Stomach (tissue), 9 donors: ENCODE measurements around the gene LIMA1. TPM values are rescaled to one million over a fixed set of nuclear protein-coding genes. Genes with fewer than 3 reads are reported as not detected.

Source experiments
- DNase-seq, 2 donors: peaks; one replicate each; pipeline versions ENCODE4 v3.0.0 to v3.0.0-alpha.2; 2013 to 2019
- H3K27ac ChIP-seq, 5 donors: fragments of 200-600 bp in 4 of 5; sonication (generic) in 4 of 5; one replicate each; pipeline ENCODE4 v1.5.1; 2013 to 2019; ENCODE audit warnings: mild to moderate bottlenecking in 1 of 5, moderate library complexity in 1 of 5
- H3K27me3 ChIP-seq, 3 donors: fragments of 200-600 bp; sonication (generic); one replicate each; pipeline ENCODE4 v1.5.1; 2017 to 2019; ENCODE audit warnings: mixed run types in 1 of 3
- H3K36me3 ChIP-seq, 4 donors: fragments of 200-600 bp; sonication (generic); 1 replicate in 3 of 4; 2 replicates in 1 of 4; pipeline ENCODE4 v1.5.1; 2016 to 2019
- H3K4me1 ChIP-seq, 4 donors: fragments of 200-600 bp; sonication (generic); one replicate each; pipeline ENCODE4 v1.5.1; 2016 to 2019
- H3K4me3 ChIP-seq, 4 donors: fragments of 200-600 bp; sonication (generic) in 3 of 4; one replicate each; pipeline ENCODE4 v1.5.1; 2016 to 2019; ENCODE audit warnings: mild to moderate bottlenecking in 1 of 4
- H3K9me3 ChIP-seq, 4 donors: fragments of 200-600 bp; sonication (generic); one replicate each; pipeline ENCODE4 v1.5.1; 2016 to 2019
- CTCF ChIP-seq, 7 experiments: fragments of 450-650 bp in 4 of 7; fragments of 200-600 bp in 3 of 7; sonication (generic) in 3 of 7; IDR thresholded peaks; one replicate each; pipeline ENCODE4 v1.5.1; 2016 to 2019; ENCODE audit warnings: antibody characterized with exemption in 7 of 7, control low read depth in 2 of 7, mild to moderate bottlenecking in 1 of 7
- EP300 ChIP-seq: sonication (generic); formaldehyde crosslinking; IDR thresholded peaks from one replicate; pipeline ENCODE4 v1.6.1; 2017; ENCODE audit warnings: antibody characterized with exemption
- POLR2A ChIP-seq, 4 donors: fragments of 450-650 bp; IDR thresholded peaks; one replicate each; pipeline ENCODE4 v1.6.1; 2016; ENCODE audit warnings: antibody characterized with exemption in 4 of 4, control low read depth in 2 of 4, mild to moderate bottlenecking in 1 of 4, moderate library complexity in 1 of 4
- POLR2AphosphoS5 ChIP-seq, 3 donors: sonication (generic); formaldehyde crosslinking; IDR thresholded peaks; one replicate each; pipeline ENCODE4 v1.6.1; 2016; ENCODE audit warnings: antibody characterized with exemption in 3 of 3
- WGBS, 5 donors: extraction: QIAGEN DNeasy Blood & Tissue Kit in 3 of 5; methylation state at CpG; one replicate each; pipeline versions ENCODE4 v1.1.5 to v1.1.7; 2013 to 2018; 5-methylcytosine and 5-hydroxymethylcytosine counted together
- intact Hi-C: fragments of 100-400 bp; cut with DNase I; formaldehyde crosslinking; loops from one replicate; pipeline ENCODE4 v1.15.1; 2023; ENCODE audit warnings: low total_unique reads
- polyA plus RNA-seq, 3 donors: library from polyadenylated mRNA; stranded (reverse); fragments of 200-250 nt; gene quantifications; one replicate each; pipeline ENCODE4 v1.2.3, GENCODE V29; 2013
- total RNA-seq, 5 donors: library from RNA; depleted of rRNA; stranded (reverse); fragments of >200 nt; gene quantifications; one replicate each; pipeline versions ENCODE4 v1.1.0 to v1.2.3, GENCODE V29; 2014 to 2016
- donor health status: healthy with polysubstance abuse.
- donor health status: Bipolar disorder and iron deficiency.
- donor health status: healthy.

Gene LIMA1
- total and polyA plus RNA-seq, 8 donors: 28.7 to 143 (median 83.2) TPM

- Histone ChIP-seq H3K27me3 (no peaks in the 10 kb centered on the region), H3K36me3 (no peaks in the 10 kb centered on the region), H3K4me1 (peaks cover 0 to 48% (median 7%) of the 10 kb centered on the region in 4 donors), H3K9me3 (no peaks in the 10 kb centered on the region), H3K4me3 (no peak overlapping the region), H3K27ac (no peak overlapping the region)
- intact Hi-C loops: no loop called here
- TF ChIP-seq EP300 (no peak), CTCF (IDR thresholded peaks at IDR 0.05) (no peak), POLR2A (IDR thresholded peaks at IDR 0.05) (no peak), POLR2AphosphoS5 (IDR thresholded peaks at IDR 0.05) (no peak)
- DNase-seq: no peak
- 58 to 75% (median 60%) methylated on average over 1 of the region's 1 CpG for WGBS, 5 donors
Observed at GRCh38 chr12:50265770-50266524, 17.4 kb downstream of the LIMA1 start.

- no peaks in the 10 kb centered on the region for H3K36me3 ChIP-seq
- TF ChIP-seq EP300: no peak
- no peak for TF ChIP-seq POLR2AphosphoS5 (IDR thresholded peaks at IDR 0.05)
- no peak for TF ChIP-seq CTCF (IDR thresholded peaks at IDR 0.05)
- TF ChIP-seq POLR2A (IDR thresholded peaks at IDR 0.05): no peak
- WGBS, 5 donors: 95 to 98% (median 97%) methylated on average over 2 of the region's 2 CpGs
- no peak overlapping the region for H3K4me3 ChIP-seq
- H3K27me3 ChIP-seq: no peaks in the 10 kb centered on the region
- no peak overlapping the region for H3K27ac ChIP-seq
- no peak for DNase-seq
- peaks cover 13 to 64% (median 22%) of the 10 kb centered on the region in 4 donors for H3K4me1 ChIP-seq
- no peaks in the 10 kb centered on the region for H3K9me3 ChIP-seq
- intact Hi-C loops: no loop called here
Observed at GRCh38 chr12:50263832-50264231, 19.5 kb downstream of the LIMA1 start.

GRCh38 chr12:50261654-50262053, 21.7 kb downstream of the LIMA1 start:
- no peak for TF ChIP-seq CTCF (IDR thresholded peaks at IDR 0.05)
- TF ChIP-seq POLR2A (IDR thresholded peaks at IDR 0.05): no peak
- TF ChIP-seq EP300: no peak
- no peak for TF ChIP-seq POLR2AphosphoS5 (IDR thresholded peaks at IDR 0.05)
- Histone ChIP-seq H3K27ac (no peak overlapping the region), H3K36me3 (no peaks in the 10 kb centered on the region), H3K4me1 (peaks cover 29 to 72% (median 37%) of the 10 kb centered on the region in 4 donors), H3K4me3 (no peak overlapping the region), H3K27me3 (no peaks in the 10 kb centered on the region), H3K9me3 (no peaks in the 10 kb centered on the region)
- intact Hi-C loops: no loop called here
- no peak for DNase-seq
- WGBS, 5 donors: 65 to 92% (median 68%) methylated on average over 3 of the region's 3 CpGs

- no peak for DNase-seq
- H3K4me1 ChIP-seq: peaks cover 44 to 86% (median 51%) of the 10 kb centered on the region in 4 donors
- WGBS, 5 donors: 50 to 61% (median 55%) methylated on average over 5 of the region's 5 CpGs
Observed at GRCh38 chr12:50258167-50258551, 25.2 kb downstream of the LIMA1 start.

More at GRCh38 chr12:50258167-50258551, 25.2 kb downstream of the LIMA1 start:
- intact Hi-C loops: no loop called here
- Histone ChIP-seq H3K9me3 (no peaks in the 10 kb centered on the region), H3K27ac (peak overlapping the region; percentile 34 to 70 (median 69)), H3K27me3 (no peaks in the 10 kb centered on the region), H3K4me3 (no peak overlapping the region), H3K36me3 (no peaks in the 10 kb centered on the region)
- TF ChIP-seq CTCF (IDR thresholded peaks at IDR 0.05) (no peak), EP300 (no peak), POLR2AphosphoS5 (IDR thresholded peaks at IDR 0.05) (no peak), POLR2A (IDR thresholded peaks at IDR 0.05) (no peak)
